AG04450 (cell line): ENCODE data around the gene IRAK2. TPM values are rescaled to one million over a fixed set of nuclear protein-coding genes. Genes with fewer than 3 reads are reported as not detected.

Source experiments
- CTCF ChIA-PET: fragments of 300-600, 350-600 bp; formaldehyde crosslinking; extraction: SDS; loops from one replicate; lab custom pipeline; 2022; ENCODE audit warnings: antibody characterized with exemption, inconsistent platforms; lab: Charles Lee
- POLR2A ChIA-PET: fragments of 350-600 bp; formaldehyde crosslinking; extraction: SDS; loops from one replicate; lab custom pipeline; 2021; ENCODE audit warnings: antibody characterized with exemption, inconsistent platforms; lab: Yijun Ruan, JAX
- DNase-seq: peaks from one replicate; pipeline ENCODE4 v3.0.0-alpha.2; 2011; ENCODE audit warnings: low read depth, low spot score
- H3K27ac ChIP-seq: one replicate; pipeline ENCODE4 v1.5.1; 2012; ENCODE audit warnings: low read depth, low read length, control low read depth
- H3K27me3 ChIP-seq: one replicate; pipeline ENCODE4 v1.6.0; 2012; ENCODE audit warnings: low read length; ENCODE audit not compliant: control insufficient read depth, insufficient read depth
- H3K4me3 ChIP-seq: 2 replicates; pipeline ENCODE4 v1.5.1; 2011; ENCODE audit warnings: mild to moderate bottlenecking, low read depth, low read length, control low read depth
- H3K9me3 ChIP-seq: 2 replicates; pipeline ENCODE4 v1.5.1; 2012; ENCODE audit warnings: low read length; ENCODE audit not compliant: control insufficient read depth, insufficient read depth
- polyA plus RNA-seq: library from polyadenylated mRNA; depleted of rRNA; stranded (reverse); fragments of >200 nt; gene quantifications from 2 replicates; pipeline ENCODE4 v1.2.3, GENCODE V29; 2011
- TF ChIP-seq, protein P1 (sequence below): IDR thresholded peaks from 2 replicates; pipeline ENCODE4 v1.5.1; 2011; ENCODE audit warnings: low read depth, low read length, control low read depth, inconsistent platforms

Gene IRAK2
- polyA plus RNA-seq, 1 experiment = 7.6 TPM

DNA sequence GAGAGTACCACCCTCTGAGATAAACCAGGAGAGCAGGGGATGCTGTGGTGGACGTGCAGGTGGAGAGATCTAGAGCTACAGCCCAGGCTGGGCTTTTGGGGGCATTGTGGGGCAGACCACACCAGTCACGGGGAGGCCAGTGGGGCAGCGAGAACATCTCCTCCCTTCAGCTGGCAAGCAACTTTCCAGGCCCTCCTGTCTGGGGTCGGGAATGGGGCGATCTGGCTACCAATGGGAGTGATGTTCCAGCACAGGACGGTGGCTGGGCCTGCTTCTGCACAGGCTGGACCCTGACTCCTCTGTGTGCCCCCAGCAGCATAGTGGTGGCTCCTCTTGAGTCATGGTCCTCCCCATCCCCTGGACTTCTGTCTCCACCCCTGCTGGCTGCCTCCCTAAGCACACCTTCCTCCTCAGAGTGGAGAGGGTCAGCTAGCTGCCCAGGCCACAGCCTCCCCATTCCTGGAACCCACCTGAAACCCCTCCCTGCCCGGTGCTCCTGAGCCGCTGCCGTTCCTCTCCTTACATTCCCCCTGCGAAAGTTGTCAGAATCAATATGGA lies 16.1 kb downstream of the IRAK2 start:
- no peaks in the 10 kb centered on the region for H3K9me3 ChIP-seq
- H3K4me3 ChIP-seq = no peak overlapping the region
- ChIA-PET POLR2A (no interaction called here), CTCF (no interaction called here)
- no peak overlapping the region for H3K27ac ChIP-seq
- DNase-seq = no peak
- no peaks in the 10 kb centered on the region for H3K27me3 ChIP-seq
- TF ChIP-seq, protein P1, sequence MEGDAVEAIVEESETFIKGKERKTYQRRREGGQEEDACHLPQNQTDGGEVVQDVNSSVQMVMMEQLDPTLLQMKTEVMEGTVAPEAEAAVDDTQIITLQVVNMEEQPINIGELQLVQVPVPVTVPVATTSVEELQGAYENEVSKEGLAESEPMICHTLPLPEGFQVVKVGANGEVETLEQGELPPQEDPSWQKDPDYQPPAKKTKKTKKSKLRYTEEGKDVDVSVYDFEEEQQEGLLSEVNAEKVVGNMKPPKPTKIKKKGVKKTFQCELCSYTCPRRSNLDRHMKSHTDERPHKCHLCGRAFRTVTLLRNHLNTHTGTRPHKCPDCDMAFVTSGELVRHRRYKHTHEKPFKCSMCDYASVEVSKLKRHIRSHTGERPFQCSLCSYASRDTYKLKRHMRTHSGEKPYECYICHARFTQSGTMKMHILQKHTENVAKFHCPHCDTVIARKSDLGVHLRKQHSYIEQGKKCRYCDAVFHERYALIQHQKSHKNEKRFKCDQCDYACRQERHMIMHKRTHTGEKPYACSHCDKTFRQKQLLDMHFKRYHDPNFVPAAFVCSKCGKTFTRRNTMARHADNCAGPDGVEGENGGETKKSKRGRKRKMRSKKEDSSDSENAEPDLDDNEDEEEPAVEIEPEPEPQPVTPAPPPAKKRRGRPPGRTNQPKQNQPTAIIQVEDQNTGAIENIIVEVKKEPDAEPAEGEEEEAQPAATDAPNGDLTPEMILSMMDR = no peak

DNA sequence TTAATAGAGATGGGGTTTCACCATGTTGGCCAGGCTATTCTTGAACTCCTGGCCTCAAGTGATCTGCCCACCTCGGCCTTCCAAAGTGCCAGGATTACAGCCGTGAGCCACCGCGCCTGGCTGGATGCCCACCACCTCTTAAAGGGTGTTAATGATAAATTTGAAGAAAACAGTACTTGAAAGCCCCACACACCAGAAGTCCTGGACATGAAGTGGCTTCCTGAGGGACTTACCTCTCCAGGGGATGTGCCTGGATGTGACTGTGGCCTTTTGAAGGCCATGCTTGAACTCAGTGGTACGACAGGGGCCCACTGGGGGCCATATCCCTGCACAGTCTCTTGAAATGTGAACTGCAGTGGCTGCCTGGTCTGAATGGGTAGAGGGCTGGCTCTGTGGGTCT lies 18.2 kb downstream of the IRAK2 start:
- no peak overlapping the region for H3K27ac ChIP-seq
- ChIA-PET POLR2A (no interaction called here), CTCF (no interaction called here)
- no peak overlapping the region for H3K4me3 ChIP-seq
- DNase-seq = no peak
- H3K27me3 ChIP-seq = no peaks in the 10 kb centered on the region
- TF ChIP-seq, protein P1 = no peak
- H3K9me3 ChIP-seq = no peaks in the 10 kb centered on the region

DNA sequence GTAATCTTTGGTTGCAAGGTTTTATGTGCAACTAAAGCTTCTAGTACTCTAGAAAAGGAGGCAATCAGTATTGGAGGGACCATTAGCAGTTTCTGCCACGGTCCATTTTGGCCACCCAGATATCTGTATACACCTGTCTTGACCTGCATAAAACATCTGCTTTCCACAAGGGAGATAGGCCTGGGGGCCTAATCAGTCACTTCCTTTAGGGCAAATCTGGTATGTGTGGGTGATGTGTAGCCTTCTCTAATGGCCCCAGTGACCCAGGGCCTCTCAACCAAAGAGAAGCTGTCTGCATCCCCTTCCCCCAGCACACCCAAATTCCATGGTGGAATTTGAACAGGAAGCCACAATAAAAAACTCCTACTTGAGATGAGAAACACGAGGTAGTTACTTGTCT lies 19.5 kb downstream of the IRAK2 start:
- ChIA-PET POLR2A (no interaction called here), CTCF (no interaction called here)
- Histone ChIP-seq H3K4me3 (no peak overlapping the region), H3K27ac (no peak overlapping the region), H3K9me3 (no peaks in the 10 kb centered on the region), H3K27me3 (no peaks in the 10 kb centered on the region)
- TF ChIP-seq, protein P1 = no peak
- DNase-seq = no peak

DNA sequence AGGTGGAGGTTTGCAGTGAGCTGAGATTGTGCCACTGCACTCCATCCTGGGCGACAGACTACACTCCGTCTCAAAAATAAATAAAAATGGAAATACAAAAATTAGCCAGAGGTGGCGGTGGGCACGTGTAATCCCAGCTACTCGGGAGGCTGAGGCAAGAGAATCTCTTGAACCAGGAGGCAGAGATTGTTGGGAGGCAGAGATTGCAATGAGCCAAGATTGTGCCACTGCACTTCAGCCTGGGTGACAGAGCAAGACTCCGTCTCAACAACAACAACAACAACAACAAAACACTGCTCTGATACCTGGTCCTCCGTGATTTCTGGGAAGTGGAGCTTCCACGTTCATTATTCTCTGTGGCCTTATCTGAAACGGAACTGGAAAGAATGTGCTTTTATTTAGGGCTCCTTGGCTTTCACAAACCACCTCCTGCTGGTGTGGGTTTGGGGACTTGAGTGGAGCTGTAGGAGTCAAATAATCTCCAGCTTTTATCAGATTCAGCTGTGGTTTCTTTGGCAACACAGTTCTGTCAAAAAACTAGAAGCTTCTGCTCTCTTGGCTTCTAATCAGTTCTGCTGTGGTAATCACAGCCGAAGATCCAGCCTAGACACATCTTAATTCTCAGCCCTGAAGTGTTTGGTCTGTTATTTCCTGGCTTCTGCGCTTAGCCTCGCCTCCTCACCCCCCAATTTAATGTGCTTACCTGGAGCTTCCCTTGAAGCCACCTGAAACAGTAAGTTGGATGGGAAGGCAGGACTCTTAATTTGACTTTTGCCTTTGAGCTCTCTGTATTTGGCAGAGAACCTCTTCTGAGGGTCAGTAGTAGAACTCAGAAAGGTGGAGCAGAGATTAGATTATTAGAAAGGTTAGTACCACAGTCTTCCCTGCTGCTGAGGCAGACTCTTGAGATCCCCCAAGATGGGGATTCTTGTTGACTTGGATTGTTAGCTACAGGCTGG lies 21.4 kb downstream of the IRAK2 start:
- H3K4me3 ChIP-seq = no peak overlapping the region
- TF ChIP-seq, protein P1 = no peak
- DNase-seq = no peak
- H3K9me3 ChIP-seq = no peaks in the 10 kb centered on the region
- ChIA-PET POLR2A (interaction anchor here (0.7 to 1.1 kb wide), 2 partner anchors 45 to 351 kb away, joined by 4 to 8 read pairs; partner anchors contain the start of gene VHL), CTCF (interaction anchor here (0.6 kb wide), 2 partner anchors 7 to 101 kb away, joined by 3 to 5 read pairs; no protein-coding TSS in a partner anchor)
- H3K27ac ChIP-seq = no peak overlapping the region
- no peaks in the 10 kb centered on the region for H3K27me3 ChIP-seq

DNA sequence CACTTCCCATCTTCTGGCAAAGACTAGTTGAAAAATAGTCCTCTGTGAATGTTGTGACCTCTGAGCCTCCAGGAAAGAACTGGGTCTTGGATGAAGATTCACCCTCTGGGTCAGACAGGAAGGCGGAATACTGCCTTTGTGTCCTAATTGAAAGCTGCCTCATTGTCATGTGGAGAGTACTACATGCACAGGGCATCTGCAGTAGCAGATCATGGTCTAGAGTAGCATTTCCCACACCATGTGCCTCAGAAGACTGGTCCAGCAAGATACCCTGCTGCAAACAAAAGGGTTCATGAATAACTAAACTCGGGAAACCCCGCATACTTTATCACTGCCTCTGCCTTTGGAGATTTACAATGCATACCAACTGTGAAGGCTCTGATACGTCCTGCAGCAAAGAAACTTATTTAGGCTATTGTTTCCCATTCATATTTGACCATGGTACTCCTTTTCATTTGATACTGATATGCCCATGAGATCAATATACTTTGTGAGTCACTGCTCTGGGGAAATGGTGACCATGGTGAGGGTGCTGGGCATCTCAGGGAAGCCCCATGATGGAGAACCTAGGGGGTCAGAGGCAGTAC lies 22.7 kb downstream of the IRAK2 start:
- Histone ChIP-seq H3K27ac (no peak overlapping the region), H3K27me3 (no peaks in the 10 kb centered on the region), H3K9me3 (no peaks in the 10 kb centered on the region), H3K4me3 (no peak overlapping the region)
- ChIA-PET POLR2A (interaction anchor here (0.7 kb wide), 2 partner anchors 10 to 352 kb away, joined by 4 to 8 read pairs; no protein-coding TSS in a partner anchor), CTCF (no interaction called here)
- no peak for DNase-seq
- TF ChIP-seq, protein P1 = no peak
